SU-DHL-6 (cell line): ENCODE results near the gene HDGFL3.
"Not testable (repeated sequence)": the region's sequence is repeated elsewhere in the genome, so short reads cannot be mapped to it uniquely, and the experiment has no call there.

Experiments
- CTCF ChIP-seq: fragments of 200-600 bp; sonication (generic); IDR thresholded peaks from one replicate; pipeline ENCODE4 v1.5.1; 2017; ENCODE audit warnings: antibody characterized with exemption, mild to moderate bottlenecking, low read length, moderate library complexity; ENCODE audit not compliant: insufficient read depth, poor library complexity, severe bottlenecking
- EZH2phosphoT487 ChIP-seq: fragments of 200-600 bp; sonication (generic), shearing (Covaris generic); conservative IDR thresholded peaks from 2 replicates; pipeline ENCODE4 v1.6.1; 2018; ENCODE audit warnings: mild to moderate bottlenecking, antibody characterized with exemption, low read length, moderate library complexity, mixed read lengths

GRCh38 chr15:83085864-83086552 is 121.6 kb downstream of the HDGFL3 start:
- not testable (repeated sequence) for TF ChIP-seq CTCF, EZH2phosphoT487
